ENCODE results near the gene OSBPL2.

The OSBPL2 gene

DNA sequence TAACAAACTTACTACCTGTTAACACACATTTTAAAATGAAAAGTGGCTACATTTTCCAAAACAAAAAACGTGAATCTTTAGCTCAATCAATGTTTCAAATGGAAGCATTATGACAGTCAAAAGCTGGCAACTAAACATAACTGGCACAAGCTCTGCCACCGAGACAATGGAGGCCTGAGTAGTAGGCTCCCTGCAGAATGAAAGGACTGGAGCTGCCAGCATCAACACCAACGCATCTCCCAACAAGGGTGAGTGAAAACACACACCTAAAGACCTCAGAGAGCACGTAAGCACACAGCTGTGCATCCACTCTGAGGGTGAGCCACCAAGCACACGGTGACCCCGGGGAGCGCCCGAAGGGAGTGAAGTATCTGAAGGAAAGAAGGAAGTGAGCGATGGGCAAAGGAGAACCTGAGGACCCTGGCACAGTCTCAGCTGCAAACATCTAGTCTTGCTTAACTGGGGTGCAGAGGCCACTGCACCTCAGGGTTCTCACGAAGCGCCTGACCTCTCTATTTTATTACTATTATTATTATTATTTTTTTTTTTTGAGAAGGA lies 62.9 kb downstream of the OSBPL2 start:
- peak overlapping the region; percentile 65 for H3K4me3 Mint-ChIP-seq

DNA sequence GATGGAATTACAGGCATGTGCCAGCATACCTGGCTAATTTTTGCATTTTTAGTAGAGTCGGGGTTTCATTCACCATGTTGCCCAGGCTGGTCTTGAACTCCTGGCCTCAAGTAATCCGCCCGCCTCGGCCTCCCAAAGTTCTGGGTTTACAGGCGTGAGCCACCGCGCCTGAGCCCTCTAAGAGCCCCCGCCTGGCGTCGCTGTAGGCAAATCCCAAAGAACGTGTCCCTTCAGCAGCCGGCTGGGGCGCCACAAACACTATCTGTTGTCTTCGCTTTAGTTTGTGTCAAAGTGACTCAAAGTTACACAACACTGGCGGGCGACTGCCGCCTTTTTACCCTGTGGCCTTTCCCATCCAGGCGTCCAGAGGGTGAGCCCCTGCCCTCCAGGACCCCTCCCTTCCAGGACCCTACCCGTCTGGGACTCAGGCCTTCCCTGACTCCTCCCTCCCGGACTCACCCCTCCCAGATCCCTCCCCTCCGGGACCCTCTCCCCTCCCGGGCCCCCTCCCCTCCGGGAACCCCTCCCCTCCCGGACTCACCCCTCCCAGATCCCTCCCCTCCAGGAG lies 63.5 kb downstream of the OSBPL2 start:
- Mint-ChIP-seq H3K9me3 (no peaks in the 10 kb centered on the region), H3K36me3 (peaks cover 5% of the 10 kb centered on the region), H3K4me1 (peaks cover 21% of the 10 kb centered on the region), H3K4me3 (peak overlapping the region; percentile 97), H3K27ac (peak overlapping the region; percentile 100), H3K27me3 (no peaks in the 10 kb centered on the region)

More for the DNA sequence above, 62.9 kb downstream of the OSBPL2 start:
- H3K27ac Mint-ChIP-seq, result no peak overlapping the region
- peaks cover 21% of the 10 kb centered on the region for H3K4me1 Mint-ChIP-seq
- H3K9me3 Mint-ChIP-seq, result no peaks in the 10 kb centered on the region
- H3K27me3 Mint-ChIP-seq, result no peaks in the 10 kb centered on the region
- H3K36me3 Mint-ChIP-seq, result peaks cover 5% of the 10 kb centered on the region

- peak within 1 kb of the TSS; percentile 97 for H3K4me3 Mint-ChIP-seq
- H3K27ac Mint-ChIP-seq, result peak within 1 kb of the TSS; percentile 100
- no peaks in the 10 kb centered on the region for H3K27me3 Mint-ChIP-seq
- peaks cover 21% of the 10 kb centered on the region for H3K4me1 Mint-ChIP-seq
- H3K36me3 Mint-ChIP-seq, result peaks cover 5% of the 10 kb centered on the region
- no peaks in the 10 kb centered on the region for H3K9me3 Mint-ChIP-seq
Measured at GRCh38 chr20:62302341-62303061, 64.2 kb downstream of the OSBPL2 start, which contains the start of gene ADRM1. TSS of gene ADRM1 (plus strand) at chr20:62302997. CDS start at chr20:62303569, 572 bp downstream.

DNA sequence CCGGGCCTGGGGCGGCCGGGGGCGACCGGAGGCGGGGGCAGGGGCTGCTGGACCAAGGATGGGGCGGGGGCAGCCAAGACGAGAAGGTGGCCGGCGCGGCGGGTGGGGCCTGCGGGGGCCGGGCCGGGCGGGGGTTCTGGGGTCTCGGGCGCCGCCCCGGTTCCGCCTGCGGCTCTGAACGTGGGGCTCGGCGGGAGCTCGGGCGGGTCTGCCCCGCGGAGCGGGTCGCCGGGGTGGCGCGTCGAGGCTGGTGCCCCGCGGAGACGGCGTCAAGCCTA lies 64.7 kb downstream of the OSBPL2 start:
- peaks cover 21% of the 10 kb centered on the region for H3K4me1 Mint-ChIP-seq
- no peaks in the 10 kb centered on the region for H3K9me3 Mint-ChIP-seq
- H3K4me3 Mint-ChIP-seq, result peak overlapping the region; percentile 97
- H3K36me3 Mint-ChIP-seq, result peaks cover 5% of the 10 kb centered on the region
- H3K27ac Mint-ChIP-seq, result peak overlapping the region; percentile 88
- no peaks in the 10 kb centered on the region for H3K27me3 Mint-ChIP-seq

GRCh38 chr20:62303340-62304226 lies 65.3 kb downstream of the OSBPL2 start:
- peaks cover 21% of the 10 kb centered on the region for H3K4me1 Mint-ChIP-seq
- H3K36me3 Mint-ChIP-seq, result peaks cover 5% of the 10 kb centered on the region
- no peaks in the 10 kb centered on the region for H3K9me3 Mint-ChIP-seq
- peak overlapping the region; percentile 92 for H3K4me3 Mint-ChIP-seq
- H3K27ac Mint-ChIP-seq, result peak overlapping the region; percentile 77
- H3K27me3 Mint-ChIP-seq, result no peaks in the 10 kb centered on the region

DNA sequence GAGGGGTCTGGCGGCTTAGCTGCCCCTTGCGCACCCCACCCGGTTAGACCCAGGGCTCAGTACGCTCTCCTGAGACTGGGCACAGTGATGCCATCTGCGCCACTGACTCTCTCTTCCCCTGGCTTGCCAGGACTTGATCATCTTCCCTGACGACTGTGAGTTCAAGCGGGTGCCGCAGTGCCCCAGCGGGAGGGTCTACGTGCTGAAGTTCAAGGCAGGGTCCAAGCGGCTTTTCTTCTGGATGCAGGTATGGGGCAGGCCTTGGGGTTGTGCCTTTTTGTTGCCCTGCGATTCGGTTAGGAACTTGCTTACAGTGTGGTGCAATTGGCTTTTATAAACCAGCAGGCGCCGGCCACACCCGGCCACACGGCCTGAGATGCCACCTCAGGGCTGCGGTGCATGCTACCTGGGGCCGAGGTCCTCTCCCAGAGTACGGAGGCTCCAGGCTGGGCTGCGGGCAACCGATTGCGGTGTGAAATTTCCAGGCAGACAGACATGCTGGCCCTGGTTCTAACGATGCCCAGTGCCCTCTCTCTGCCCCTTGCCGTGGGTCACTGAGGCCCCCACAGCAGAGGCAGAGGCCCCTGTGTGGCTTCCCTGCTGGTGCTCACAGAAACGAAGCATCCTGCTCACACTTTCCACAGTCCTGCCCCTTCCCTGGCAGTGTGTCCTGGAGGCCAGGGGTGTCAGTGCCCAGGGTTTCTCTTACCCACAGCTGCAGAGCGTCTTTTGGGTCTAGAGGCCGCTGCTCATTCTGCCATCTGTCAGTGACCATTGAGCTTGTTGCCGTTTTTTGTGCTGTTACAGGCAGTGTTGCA lies 66.2 kb downstream of the OSBPL2 start:
- Mint-ChIP-seq H3K27me3 (no peaks in the 10 kb centered on the region), H3K36me3 (peaks cover 5% of the 10 kb centered on the region), H3K4me3 (peak overlapping the region; percentile 92), H3K4me1 (peaks cover 21% of the 10 kb centered on the region), H3K9me3 (no peaks in the 10 kb centered on the region), H3K27ac (peak overlapping the region; percentile 77)

DNA sequence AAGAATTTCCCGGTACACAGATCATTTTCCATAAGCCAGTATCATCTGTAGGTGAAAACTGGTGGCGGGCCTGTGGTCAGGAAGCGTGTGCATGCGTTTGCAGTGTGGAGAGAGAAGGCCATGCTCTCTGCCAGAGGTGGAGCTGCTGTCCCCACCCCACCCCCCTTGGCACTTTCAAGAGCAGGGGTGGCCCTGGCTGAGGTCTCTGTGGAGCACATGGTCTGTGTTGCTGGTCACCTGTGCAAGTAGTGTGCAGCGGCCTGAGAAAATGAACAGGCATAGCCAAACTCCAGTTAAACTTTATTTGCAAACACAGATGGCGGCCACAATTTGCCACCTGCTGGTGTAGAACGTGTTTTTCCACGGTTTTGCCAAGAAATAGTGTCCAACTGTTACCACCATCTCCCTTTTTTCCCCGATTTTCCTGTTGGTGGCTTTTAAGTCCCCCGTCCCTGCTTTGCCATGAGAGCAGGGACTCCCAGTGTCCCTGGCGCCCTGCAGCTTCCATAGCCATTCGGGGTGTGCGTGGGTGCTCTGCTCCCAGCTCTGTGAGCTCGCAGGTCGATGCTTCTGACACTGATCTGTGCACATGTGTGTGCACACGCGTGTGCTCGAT lies 66.9 kb downstream of the OSBPL2 start:
- H3K4me1 Mint-ChIP-seq, result peaks cover 21% of the 10 kb centered on the region
- H3K9me3 Mint-ChIP-seq, result no peaks in the 10 kb centered on the region
- no peak overlapping the region for H3K27ac Mint-ChIP-seq
- H3K36me3 Mint-ChIP-seq, result peaks cover 5% of the 10 kb centered on the region
- peak overlapping the region; percentile 92 for H3K4me3 Mint-ChIP-seq
- H3K27me3 Mint-ChIP-seq, result no peaks in the 10 kb centered on the region

DNA sequence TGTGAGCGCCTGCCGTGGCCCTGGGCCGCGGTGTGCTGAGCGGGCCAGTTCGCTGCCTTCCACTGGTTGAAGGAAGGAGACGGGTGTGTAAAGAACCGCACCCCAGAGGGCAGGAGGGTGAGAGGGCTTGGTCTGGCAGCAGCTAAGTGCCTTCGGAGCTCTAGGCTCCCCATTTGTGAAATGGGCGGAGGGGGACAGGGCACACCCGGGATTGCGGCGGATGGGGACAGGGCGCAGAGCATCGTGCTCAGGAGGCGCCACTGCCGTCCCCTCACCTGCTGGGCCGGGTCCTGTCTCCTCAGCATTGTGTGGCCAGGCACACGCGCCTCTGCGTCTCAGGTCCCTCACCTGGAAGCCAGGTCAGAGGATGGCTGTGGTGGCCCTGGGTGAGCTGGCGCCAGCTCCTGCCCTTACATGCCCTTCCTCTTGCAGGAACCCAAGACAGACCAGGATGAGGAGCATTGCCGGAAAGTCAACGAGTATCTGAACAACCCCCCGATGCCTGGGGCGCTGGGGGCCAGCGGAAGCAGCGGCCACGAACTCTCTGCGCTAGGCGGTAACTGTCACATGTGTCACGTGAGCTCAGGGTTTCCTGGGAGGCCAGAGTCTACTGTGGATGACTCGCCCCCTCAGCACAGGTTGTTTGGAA lies 67.6 kb downstream of the OSBPL2 start:
- Mint-ChIP-seq H3K9me3 (no peaks in the 10 kb centered on the region), H3K4me1 (peaks cover 21% of the 10 kb centered on the region), H3K27ac (no peak overlapping the region), H3K4me3 (peak overlapping the region; percentile 76), H3K36me3 (peaks cover 5% of the 10 kb centered on the region), H3K27me3 (no peaks in the 10 kb centered on the region)

GRCh38 chr20:62306414-62307187 lies 68.3 kb downstream of the OSBPL2 start:
- Mint-ChIP-seq H3K36me3 (peaks cover 5% of the 10 kb centered on the region), H3K27me3 (no peaks in the 10 kb centered on the region), H3K27ac (no peak overlapping the region), H3K4me3 (peak overlapping the region; percentile 19), H3K4me1 (peaks cover 20% of the 10 kb centered on the region), H3K9me3 (no peaks in the 10 kb centered on the region)

DNA sequence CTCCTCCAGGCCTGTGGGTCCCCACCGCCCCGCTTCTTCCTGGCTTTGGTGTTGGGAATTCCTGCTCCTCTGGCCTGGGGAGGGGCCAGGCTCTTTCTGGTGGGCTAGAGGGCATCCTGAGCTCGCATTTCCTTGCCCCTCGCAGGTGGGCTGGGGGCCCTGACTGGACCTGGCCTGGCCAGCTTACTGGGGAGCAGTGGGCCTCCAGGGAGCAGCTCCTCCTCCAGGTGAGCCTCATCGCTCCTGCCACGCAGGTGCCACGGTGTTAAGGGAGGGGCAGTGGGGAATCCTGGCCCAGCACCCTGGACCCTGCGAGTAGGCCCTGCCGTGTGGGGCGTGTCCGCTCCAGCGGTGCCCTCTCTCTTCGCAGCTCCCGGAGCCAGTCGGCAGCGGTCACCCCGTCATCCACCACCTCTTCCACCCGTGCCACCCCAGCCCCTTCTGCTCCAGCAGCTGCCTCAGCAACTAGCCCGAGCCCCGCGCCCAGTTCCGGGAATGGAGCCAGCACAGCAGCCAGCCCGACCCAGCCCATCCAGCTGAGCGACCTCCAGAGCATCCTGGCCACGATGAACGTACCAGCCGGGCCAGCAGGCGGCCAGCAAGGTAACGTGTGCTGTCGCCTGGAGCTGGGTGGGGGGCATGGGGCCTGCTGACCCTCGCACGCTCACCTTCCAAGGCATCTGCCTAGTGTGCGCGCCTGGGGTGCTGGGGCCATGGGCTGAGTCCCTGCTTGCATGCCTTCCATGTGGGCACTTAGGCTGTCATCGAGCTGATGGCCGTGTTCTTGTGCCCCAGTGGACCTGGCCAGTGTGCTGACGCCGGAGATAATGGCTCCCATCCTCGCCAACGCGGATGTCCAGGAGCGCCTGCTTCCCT lies 69.1 kb downstream of the OSBPL2 start:
- no peaks in the 10 kb centered on the region for H3K9me3 Mint-ChIP-seq
- no peak overlapping the region for H3K27ac Mint-ChIP-seq
- H3K4me3 Mint-ChIP-seq, result peak overlapping the region; percentile 19
- H3K27me3 Mint-ChIP-seq, result no peaks in the 10 kb centered on the region
- H3K4me1 Mint-ChIP-seq, result peaks cover 16% of the 10 kb centered on the region
- H3K36me3 Mint-ChIP-seq, result peaks cover 5% of the 10 kb centered on the region

- Mint-ChIP-seq H3K9me3 (no peaks in the 10 kb centered on the region), H3K27me3 (no peaks in the 10 kb centered on the region), H3K27ac (no peak overlapping the region), H3K4me3 (no peak overlapping the region), H3K4me1 (peaks cover 16% of the 10 kb centered on the region), H3K36me3 (peaks cover 5% of the 10 kb centered on the region)
Measured at GRCh38 chr20:62308102-62308822, 69.9 kb downstream of the OSBPL2 start.

GRCh38 chr20:62309198-62309944 lies 71.0 kb downstream of the OSBPL2 start:
- H3K36me3 Mint-ChIP-seq, result peaks cover under 1% of the 10 kb centered on the region

More at GRCh38 chr20:62309198-62309944, 71.0 kb downstream of the OSBPL2 start:
- Mint-ChIP-seq H3K4me3 (no peak overlapping the region), H3K27me3 (no peaks in the 10 kb centered on the region), H3K4me1 (peaks cover 12% of the 10 kb centered on the region), H3K27ac (no peak overlapping the region), H3K9me3 (no peaks in the 10 kb centered on the region)

All from activated naive CD4-positive, alpha-beta T cell treated with anti-CD3 and anti-CD28 coated beads, Interleukin-2, amount 50 U/mL, for 24 hours (primary cell).